ENCODE measurements around the gene CD7. TPM values are rescaled to one million over a fixed set of nuclear protein-coding genes. Genes with fewer than 3 reads are reported as not detected.

CD7 gene
- total RNA-seq, 1 donor from 2014 or later: 0.47 TPM

DNA sequence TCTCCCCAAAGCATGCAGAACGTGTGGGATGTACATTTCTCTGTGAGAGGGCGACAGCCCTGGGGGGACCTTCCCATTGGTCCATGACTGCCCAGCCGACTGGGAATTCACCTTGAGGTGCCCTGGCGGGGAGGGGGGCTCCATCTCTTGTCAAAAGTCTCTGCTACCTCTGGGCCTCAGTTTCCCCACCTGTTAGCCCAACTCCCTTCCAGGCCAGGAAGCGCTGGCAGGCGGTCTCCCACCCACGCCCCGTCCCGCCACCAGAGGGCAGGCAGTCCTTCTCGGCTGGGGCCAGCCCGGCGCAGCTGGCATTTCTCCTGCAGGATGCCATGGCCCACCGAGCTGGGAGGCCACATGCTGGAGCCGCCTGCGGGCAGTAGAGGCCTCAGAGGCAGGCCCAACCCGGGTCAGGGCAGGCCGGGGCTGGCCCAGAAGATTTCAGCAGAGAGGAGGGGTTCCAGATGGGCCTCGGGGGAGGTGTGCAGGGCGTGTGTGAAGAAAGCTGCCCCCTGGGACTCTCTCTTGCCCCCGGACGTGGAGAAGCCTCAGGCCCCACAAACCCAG, 16.6 kb downstream of the CD7 start:
- intact Hi-C loops (cut with micrococcal nuclease): no loop called here

DNA sequence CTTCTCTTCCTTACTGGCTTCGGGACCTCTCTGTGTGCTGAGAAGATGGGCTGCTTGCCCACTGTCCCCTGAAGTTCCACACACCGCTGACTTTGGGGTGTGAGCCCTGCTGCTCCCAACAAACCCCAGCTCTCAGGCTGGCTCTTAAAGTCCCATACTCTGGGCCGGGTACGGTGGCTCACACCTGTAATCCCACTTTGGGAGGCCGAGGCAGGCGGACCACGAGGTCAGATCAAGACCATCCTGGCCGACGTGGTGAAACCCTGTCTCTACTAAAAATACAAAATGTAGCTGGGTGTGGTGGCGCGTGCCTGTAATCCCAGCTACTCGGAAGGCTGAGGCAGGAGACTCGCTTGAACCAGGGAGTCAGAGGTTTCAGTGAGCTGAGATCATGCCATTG, 17.2 kb downstream of the CD7 start:
- DNase-seq: no peak
- Histone ChIP-seq H3K27ac (replicated peaks) (no peak overlapping the region), H3K4me1 (peaks cover 36% of the 10 kb centered on the region), H3K9me3 (replicated peaks) (no peaks in the 10 kb centered on the region), H3K36me3 (no peaks in the 10 kb centered on the region), H3K27me3 (ENCODE audit: low read depth) (peaks cover 23% of the 10 kb centered on the region), H3K4me3 (no peak overlapping the region)
- intact Hi-C loops (cut with micrococcal nuclease): no loop called here
- TF ChIP-seq, protein P1, sequence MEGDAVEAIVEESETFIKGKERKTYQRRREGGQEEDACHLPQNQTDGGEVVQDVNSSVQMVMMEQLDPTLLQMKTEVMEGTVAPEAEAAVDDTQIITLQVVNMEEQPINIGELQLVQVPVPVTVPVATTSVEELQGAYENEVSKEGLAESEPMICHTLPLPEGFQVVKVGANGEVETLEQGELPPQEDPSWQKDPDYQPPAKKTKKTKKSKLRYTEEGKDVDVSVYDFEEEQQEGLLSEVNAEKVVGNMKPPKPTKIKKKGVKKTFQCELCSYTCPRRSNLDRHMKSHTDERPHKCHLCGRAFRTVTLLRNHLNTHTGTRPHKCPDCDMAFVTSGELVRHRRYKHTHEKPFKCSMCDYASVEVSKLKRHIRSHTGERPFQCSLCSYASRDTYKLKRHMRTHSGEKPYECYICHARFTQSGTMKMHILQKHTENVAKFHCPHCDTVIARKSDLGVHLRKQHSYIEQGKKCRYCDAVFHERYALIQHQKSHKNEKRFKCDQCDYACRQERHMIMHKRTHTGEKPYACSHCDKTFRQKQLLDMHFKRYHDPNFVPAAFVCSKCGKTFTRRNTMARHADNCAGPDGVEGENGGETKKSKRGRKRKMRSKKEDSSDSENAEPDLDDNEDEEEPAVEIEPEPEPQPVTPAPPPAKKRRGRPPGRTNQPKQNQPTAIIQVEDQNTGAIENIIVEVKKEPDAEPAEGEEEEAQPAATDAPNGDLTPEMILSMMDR (IDR thresholded peaks at IDR 0.05; ENCODE audit: borderline replicate concordance): no peak

More for the DNA sequence above, 16.6 kb downstream of the CD7 start:
- Histone ChIP-seq H3K4me3 (no peak overlapping the region), H3K27ac (replicated peaks) (no peak overlapping the region), H3K9me3 (replicated peaks) (no peaks in the 10 kb centered on the region), H3K36me3 (no peaks in the 10 kb centered on the region), H3K4me1 (peaks cover 36% of the 10 kb centered on the region), H3K27me3 (ENCODE audit: low read depth) (peaks cover 23% of the 10 kb centered on the region)
- TF ChIP-seq, protein P1 (IDR thresholded peaks at IDR 0.05; ENCODE audit: borderline replicate concordance): peak; percentile 82
- DNase-seq: peak; percentile 66

DNA sequence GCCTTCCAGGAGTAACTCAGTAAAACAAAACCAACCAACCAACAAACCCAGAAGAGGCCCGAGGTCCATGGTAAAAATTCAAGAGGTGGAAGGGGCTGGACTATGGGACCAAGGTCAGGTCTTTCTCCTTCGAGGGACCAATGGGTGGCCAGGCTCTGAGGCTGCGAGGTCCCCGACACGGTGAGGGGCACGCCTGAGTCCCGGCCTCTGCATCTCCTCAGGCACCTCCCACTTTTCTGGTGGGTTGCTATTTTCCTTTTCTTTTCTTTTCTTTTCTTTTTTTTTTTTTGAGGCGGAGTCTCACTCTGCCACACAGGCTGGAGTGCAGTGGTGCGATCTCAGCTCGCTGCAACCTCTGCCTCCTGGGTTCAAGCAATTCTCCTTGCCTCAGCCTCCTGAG, 18.0 kb downstream of the CD7 start:
- H3K4me1 ChIP-seq: peaks cover 39% of the 10 kb centered on the region
- TF ChIP-seq, protein P1 (IDR thresholded peaks at IDR 0.05; ENCODE audit: borderline replicate concordance): no peak
- no peaks in the 10 kb centered on the region for H3K9me3 ChIP-seq (replicated peaks)
- peaks cover 23% of the 10 kb centered on the region for H3K27me3 ChIP-seq (ENCODE audit: low read depth)
- no peak overlapping the region for H3K4me3 ChIP-seq
- intact Hi-C loops (cut with micrococcal nuclease): no loop called here
- no peak overlapping the region for H3K27ac ChIP-seq (replicated peaks)
- no peak for DNase-seq
- no peaks in the 10 kb centered on the region for H3K36me3 ChIP-seq

DNA sequence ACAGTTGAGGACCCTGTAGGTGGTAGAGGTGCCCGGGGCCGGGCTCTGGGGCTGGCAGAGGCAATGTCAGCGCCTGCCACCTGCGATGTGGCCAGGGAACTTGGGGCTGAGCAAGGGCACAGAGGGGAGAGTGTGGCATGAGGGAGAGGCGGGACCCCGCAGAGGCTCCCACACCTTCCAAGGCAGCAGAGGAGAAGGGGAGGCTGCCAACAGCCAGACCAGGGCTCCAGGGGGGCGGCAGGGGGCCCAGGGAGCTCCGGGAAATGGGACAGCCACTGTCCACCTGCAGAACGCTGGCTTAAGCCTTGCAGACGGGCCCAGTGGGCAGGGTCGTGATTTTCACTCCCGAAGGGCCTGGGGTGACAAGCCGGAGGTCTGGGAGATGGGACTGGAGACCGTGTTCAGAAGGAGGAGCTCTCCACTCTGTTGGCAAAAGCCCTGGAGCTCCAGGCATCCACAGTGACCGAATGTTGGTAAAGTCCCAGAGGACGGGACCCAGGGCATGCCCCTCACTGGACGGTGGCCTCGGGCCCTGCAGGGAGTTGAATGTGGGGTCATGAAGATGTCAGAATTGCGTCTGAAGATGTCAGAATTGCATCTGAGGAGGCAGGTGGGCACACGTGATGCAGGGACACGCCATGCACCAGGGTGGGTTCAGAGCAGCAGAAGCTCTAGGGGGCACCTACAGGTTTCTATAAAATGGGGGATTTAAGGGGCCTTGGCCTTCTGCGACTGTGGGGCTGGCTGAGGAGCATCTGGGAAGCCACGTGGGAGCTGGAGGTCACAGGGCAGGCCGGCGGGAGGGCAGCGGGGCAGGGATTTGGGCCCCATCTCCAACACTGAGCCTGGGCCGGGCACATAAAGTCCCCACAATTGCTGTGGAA, 18.6 kb downstream of the CD7 start:
- Histone ChIP-seq H3K4me3 (peak overlapping the region; percentile 65), H3K4me1 (peaks cover 46% of the 10 kb centered on the region), H3K36me3 (no peaks in the 10 kb centered on the region), H3K27ac (replicated peaks) (peak overlapping the region; percentile 90), H3K27me3 (ENCODE audit: low read depth) (peaks cover 23% of the 10 kb centered on the region), H3K9me3 (replicated peaks) (no peaks in the 10 kb centered on the region)
- intact Hi-C loops (cut with micrococcal nuclease): no loop called here
- DNase-seq: no peak
- TF ChIP-seq, protein P1 (IDR thresholded peaks at IDR 0.05; ENCODE audit: borderline replicate concordance): no peak

DNA sequence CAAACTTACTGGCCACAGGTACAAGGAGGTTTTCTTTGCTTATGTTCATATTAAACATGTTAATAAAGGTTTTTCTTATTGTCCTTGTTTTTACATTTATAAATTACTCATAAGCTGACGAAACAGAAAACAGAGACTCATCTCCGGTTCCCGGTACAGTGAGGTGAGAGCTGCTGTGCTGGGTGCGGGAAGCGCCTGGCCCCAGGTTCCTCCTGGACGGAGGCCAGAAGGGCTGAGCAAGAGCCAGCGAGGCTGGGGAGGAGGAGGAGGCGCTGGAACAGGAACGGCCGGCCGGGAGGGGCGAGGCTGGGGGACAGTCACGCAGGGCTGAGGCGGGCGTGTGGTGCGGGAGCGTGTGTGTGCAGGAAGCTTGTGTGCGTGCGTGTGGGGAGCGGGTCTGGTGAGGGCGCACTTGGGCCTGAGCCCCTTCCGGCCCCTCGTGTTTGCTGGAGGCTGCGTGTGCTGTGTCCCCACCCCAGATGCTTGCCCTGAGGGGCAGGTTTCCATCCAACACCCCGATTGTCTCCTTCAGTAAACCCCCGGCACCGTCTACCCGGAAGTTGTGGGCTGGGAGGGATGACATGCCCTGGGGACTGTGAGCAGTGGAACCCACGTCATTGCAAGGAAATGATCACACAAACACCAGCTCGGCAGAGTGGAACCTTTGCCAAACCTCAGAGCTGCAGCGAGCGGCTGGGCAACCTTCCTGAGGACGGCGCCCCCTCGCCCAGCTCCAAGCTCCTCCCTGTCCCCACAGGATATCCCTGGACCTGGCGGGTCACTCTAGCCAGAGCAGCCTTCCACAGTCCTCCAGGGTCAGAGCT, 19.5 kb downstream of the CD7 start:
- Histone ChIP-seq H3K4me1 (peaks cover 50% of the 10 kb centered on the region), H3K27me3 (ENCODE audit: low read depth) (peaks cover 18% of the 10 kb centered on the region), H3K36me3 (no peaks in the 10 kb centered on the region), H3K27ac (replicated peaks) (peak overlapping the region; percentile 90), H3K4me3 (peak overlapping the region; percentile 65), H3K9me3 (replicated peaks) (no peaks in the 10 kb centered on the region)
- intact Hi-C loops (cut with micrococcal nuclease): no loop called here
- TF ChIP-seq, protein P1 (IDR thresholded peaks at IDR 0.05; ENCODE audit: borderline replicate concordance): no peak
- peak; percentile 85 for DNase-seq

Data from left ventricle myocardium inferior (tissue), 1 donor.